ENCODE data around the gene NHSL2. TPM values are rescaled to one million over a fixed set of nuclear protein-coding genes. Genes with fewer than 3 reads are reported as not detected.

The NHSL2 gene
- total RNA-seq, 1 experiment from 2014 or later: 0.58 TPM

DNA sequence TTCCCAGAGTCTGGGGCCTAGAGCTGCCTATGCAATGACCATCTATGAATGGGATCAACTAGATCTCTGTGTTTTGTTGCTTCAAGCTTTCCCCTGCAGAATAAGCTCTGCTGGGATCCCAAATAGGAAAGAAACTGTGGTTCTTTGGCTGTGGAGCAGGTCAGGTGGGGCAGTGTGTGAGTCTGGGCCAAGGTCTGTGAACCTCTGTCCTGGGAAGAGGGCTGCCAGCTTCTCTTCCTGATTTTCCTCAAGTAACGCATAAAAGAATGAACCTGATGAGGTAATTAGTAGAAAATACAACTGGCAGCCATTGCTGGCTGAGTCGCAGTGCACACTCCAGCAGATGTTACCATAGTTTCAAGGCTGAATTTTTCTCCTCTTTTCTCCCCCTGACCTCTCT is 266.3 kb downstream of the NHSL2 start:
- Histone ChIP-seq H3K4me1 (ENCODE audit: insufficient read depth, low read length, poor library complexity, severe bottlenecking) (no peaks in the 10 kb centered on the region), H3K4me3 (ENCODE audit: low read depth, low read length, poor library complexity, severe bottlenecking) (no peak overlapping the region), H3K9me3 (ENCODE audit: low read depth, low read length, poor library complexity, severe bottlenecking) (no peaks in the 10 kb centered on the region), H3K27ac (ENCODE audit: low read depth, low read length, poor library complexity, severe bottlenecking) (no peak overlapping the region), H3K36me3 (ENCODE audit: insufficient read depth, low read length, poor library complexity, severe bottlenecking) (no peaks in the 10 kb centered on the region), H3K27me3 (replicated peaks; ENCODE audit: insufficient read depth, low read depth, low read length, poor library complexity) (no peaks in the 10 kb centered on the region)
- intact Hi-C loops (cut with micrococcal nuclease; ENCODE audit: unreplicated experiment): no loop called here
- no peak for DNase-seq (ENCODE audit: low spot score)
- BruUV-seq (replicated peaks): no TSS peak
- ChIA-PET CTCF (no interaction called here), POLR2A (ENCODE audit: low non-redundant PET) (no interaction called here)
- TF ChIP-seq EZH2 (IDR thresholded peaks at IDR 0.05; ENCODE audit: borderline replicate concordance, low read depth, low read length, poor library complexity, severe bottlenecking): no peak
- TF ChIP-seq, protein P1, sequence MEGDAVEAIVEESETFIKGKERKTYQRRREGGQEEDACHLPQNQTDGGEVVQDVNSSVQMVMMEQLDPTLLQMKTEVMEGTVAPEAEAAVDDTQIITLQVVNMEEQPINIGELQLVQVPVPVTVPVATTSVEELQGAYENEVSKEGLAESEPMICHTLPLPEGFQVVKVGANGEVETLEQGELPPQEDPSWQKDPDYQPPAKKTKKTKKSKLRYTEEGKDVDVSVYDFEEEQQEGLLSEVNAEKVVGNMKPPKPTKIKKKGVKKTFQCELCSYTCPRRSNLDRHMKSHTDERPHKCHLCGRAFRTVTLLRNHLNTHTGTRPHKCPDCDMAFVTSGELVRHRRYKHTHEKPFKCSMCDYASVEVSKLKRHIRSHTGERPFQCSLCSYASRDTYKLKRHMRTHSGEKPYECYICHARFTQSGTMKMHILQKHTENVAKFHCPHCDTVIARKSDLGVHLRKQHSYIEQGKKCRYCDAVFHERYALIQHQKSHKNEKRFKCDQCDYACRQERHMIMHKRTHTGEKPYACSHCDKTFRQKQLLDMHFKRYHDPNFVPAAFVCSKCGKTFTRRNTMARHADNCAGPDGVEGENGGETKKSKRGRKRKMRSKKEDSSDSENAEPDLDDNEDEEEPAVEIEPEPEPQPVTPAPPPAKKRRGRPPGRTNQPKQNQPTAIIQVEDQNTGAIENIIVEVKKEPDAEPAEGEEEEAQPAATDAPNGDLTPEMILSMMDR (conservative IDR thresholded peaks at IDR 0.05; ENCODE audit: low read depth, low read length): no peak

DNA sequence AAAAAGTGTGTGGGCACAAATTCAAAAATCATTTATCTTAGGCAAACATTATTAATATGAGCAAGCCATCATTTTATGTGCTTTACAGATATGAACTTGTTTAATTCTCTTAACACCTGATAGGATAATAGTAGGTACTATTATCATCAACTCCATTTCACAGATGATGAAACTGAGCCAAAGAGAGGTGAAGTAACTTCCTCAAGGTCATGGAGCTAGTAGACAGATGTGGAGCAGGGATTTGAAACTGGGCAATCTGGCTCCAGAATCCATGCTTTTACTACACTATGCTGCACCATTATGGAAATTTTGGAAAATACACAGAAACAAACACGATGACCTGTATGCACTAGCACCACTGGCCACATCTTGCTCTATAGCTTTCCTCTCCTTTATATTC is 269.9 kb downstream of the NHSL2 start:
- peak overlapping the region; percentile 61 for H3K4me3 ChIP-seq (ENCODE audit: low read depth, low read length, poor library complexity, severe bottlenecking)
- no peaks in the 10 kb centered on the region for H3K27me3 ChIP-seq (replicated peaks; ENCODE audit: insufficient read depth, low read depth, low read length, poor library complexity)
- TF ChIP-seq, protein P1 (conservative IDR thresholded peaks at IDR 0.05; ENCODE audit: low read depth, low read length): no peak
- no peak for TF ChIP-seq EZH2 (IDR thresholded peaks at IDR 0.05; ENCODE audit: borderline replicate concordance, low read depth, low read length, poor library complexity, severe bottlenecking)
- no TSS peak for BruUV-seq (replicated peaks)
- ChIA-PET CTCF (no interaction called here), POLR2A (ENCODE audit: low non-redundant PET) (no interaction called here)
- DNase-seq (ENCODE audit: low spot score): no peak
- H3K4me1 ChIP-seq (ENCODE audit: insufficient read depth, low read length, poor library complexity, severe bottlenecking): no peaks in the 10 kb centered on the region
- no peaks in the 10 kb centered on the region for H3K36me3 ChIP-seq (ENCODE audit: insufficient read depth, low read length, poor library complexity, severe bottlenecking)
- H3K9me3 ChIP-seq (ENCODE audit: low read depth, low read length, poor library complexity, severe bottlenecking): no peaks in the 10 kb centered on the region
- H3K27ac ChIP-seq (ENCODE audit: low read depth, low read length, poor library complexity, severe bottlenecking): peak overlapping the region; percentile 85
- intact Hi-C loops (cut with micrococcal nuclease; ENCODE audit: unreplicated experiment): no loop called here

DNA sequence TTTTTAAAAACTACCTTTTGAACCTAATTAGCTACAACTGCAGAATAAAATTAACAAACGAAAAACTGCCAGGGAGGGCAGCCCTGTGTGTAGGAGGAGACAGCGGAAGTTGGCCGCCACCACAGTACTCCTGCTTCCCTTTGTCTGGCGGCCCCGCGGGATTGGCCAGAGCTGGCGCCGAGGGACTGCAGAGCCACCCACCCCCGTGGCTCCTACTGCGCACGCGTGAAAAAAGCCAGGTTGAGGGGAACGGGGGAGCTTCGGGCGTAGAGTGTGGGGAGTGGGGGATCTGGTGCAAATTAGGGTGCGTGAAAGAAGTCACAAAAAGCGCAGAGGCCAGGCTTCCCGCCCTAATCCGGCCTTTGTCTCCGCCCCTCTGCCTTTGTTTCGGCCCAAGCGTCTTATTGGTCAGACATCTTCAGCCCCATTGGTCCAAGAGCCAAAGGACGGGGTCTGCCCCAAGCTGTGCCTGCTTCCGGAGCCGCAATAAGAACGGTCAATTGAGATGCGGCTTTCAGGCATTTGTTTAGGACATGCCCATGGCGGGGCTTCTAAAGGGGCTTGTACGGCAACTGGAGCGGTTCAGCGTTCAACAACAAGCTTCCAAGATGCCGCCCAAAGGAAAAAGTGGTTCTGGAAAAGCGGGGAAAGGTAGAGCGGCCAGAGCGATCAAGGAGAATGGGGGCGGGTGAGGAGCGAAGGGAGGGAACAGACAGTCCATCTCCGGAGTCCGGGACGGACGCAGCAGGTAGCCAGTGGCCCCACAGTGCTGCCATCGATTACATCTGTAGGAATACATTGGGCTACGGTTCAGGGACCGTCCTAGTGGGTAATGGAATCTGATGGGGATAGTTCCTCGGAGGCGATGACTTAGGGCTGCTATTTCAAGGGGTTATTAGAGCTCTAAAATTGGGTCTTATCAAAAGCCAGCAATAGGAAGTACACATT is 270.8 kb downstream of the NHSL2 start, which contains the start of gene PIN4:
TSS of gene PIN4 (plus strand) at position 580 of the 948 bp plus-strand sequence. CDS start at position 609, 29 bp downstream.
- no TSS peak for BruUV-seq (replicated peaks)
- Histone ChIP-seq H3K36me3 (ENCODE audit: insufficient read depth, low read length, poor library complexity, severe bottlenecking) (no peaks in the 10 kb centered on the region), H3K4me3 (ENCODE audit: low read depth, low read length, poor library complexity, severe bottlenecking) (peak within 1 kb of the TSS; percentile 61), H3K9me3 (ENCODE audit: low read depth, low read length, poor library complexity, severe bottlenecking) (no peaks in the 10 kb centered on the region), H3K27me3 (replicated peaks; ENCODE audit: insufficient read depth, low read depth, low read length, poor library complexity) (no peaks in the 10 kb centered on the region), H3K27ac (ENCODE audit: low read depth, low read length, poor library complexity, severe bottlenecking) (peak within 1 kb of the TSS; percentile 85), H3K4me1 (ENCODE audit: insufficient read depth, low read length, poor library complexity, severe bottlenecking) (no peaks in the 10 kb centered on the region)
- intact Hi-C loops (cut with micrococcal nuclease; ENCODE audit: unreplicated experiment): no loop called here
- no peak for TF ChIP-seq EZH2 (IDR thresholded peaks at IDR 0.05; ENCODE audit: borderline replicate concordance, low read depth, low read length, poor library complexity, severe bottlenecking)
- TF ChIP-seq, protein P1 (conservative IDR thresholded peaks at IDR 0.05; ENCODE audit: low read depth, low read length): no peak
- POLR2A ChIA-PET (ENCODE audit: low non-redundant PET): no interaction called here
- CTCF ChIA-PET: interaction anchor here (0.6 kb wide), 1 partner anchor 189 kb away, joined by 3 read pairs; no protein-coding TSS in a partner anchor
- peak; percentile 97 for DNase-seq (ENCODE audit: low spot score)

Measured in A673 (cell line).